HEK293T (cell line): ENCODE measurements around the gene CACNA1G.

Source experiments
- CTCF ChIA-PET: fragments of 350-600 bp; formaldehyde crosslinking; extraction: SDS; loops from one replicate; lab custom pipeline; 2021; ENCODE audit warnings: antibody characterized with exemption, inconsistent platforms; lab: Yijun Ruan, JAX
- POLR2A ChIA-PET: fragments of 350-600 bp; formaldehyde crosslinking; extraction: SDS; loops from one replicate; lab custom pipeline; 2020; ENCODE audit warnings: antibody characterized with exemption, inconsistent platforms; lab: Yijun Ruan, JAX
- DNase-seq: peaks from one replicate; pipeline ENCODE4 v3.0.0; 2012; ENCODE audit warnings: mixed read lengths; ENCODE audit errors: extremely low spot score
- ARNT ChIP-seq: fragments of 450-650 bp; IDR thresholded peaks from 2 replicates; pipeline ENCODE4 v1.6.1; 2017; ENCODE audit warnings: mild to moderate bottlenecking
- BHLHE40 ChIP-seq: fragments of 450-650 bp; IDR thresholded peaks from 2 replicates; pipeline ENCODE4 v1.6.1; 2016; ENCODE audit warnings: mild to moderate bottlenecking, moderate library complexity, borderline replicate concordance
- CTBP1 ChIP-seq: fragments of 450-650 bp; IDR thresholded peaks from 2 replicates; pipeline ENCODE4 v1.6.1; 2016; ENCODE audit warnings: borderline replicate concordance
- ELF4 ChIP-seq: fragments of 450-650 bp; IDR thresholded peaks from 2 replicates; pipeline ENCODE4 v1.6.1; 2017; ENCODE audit warnings: antibody characterized with exemption
- FOXA1 ChIP-seq: fragments of 450-650 bp; IDR thresholded peaks from 2 replicates; pipeline ENCODE4 v1.6.1; 2016; ENCODE audit warnings: mild to moderate bottlenecking
- FOXK2 ChIP-seq: fragments of 450-650 bp; IDR thresholded peaks from 2 replicates; pipeline ENCODE4 v1.6.1; 2016; ENCODE audit warnings: mild to moderate bottlenecking
- FOXM1 ChIP-seq: fragments of 450-650 bp; IDR thresholded peaks from 2 replicates; pipeline ENCODE4 v1.6.1; 2017; ENCODE audit warnings: mild to moderate bottlenecking, borderline replicate concordance
- HDGF ChIP-seq: fragments of 450-650 bp; IDR thresholded peaks from 2 replicates; pipeline ENCODE4 v1.6.1; 2017; ENCODE audit warnings: antibody characterized with exemption, borderline replicate concordance
- L3MBTL2 ChIP-seq: fragments of 450-650 bp; conservative IDR thresholded peaks from 2 replicates; pipeline ENCODE4 v1.6.1; 2016; ENCODE audit warnings: mild to moderate bottlenecking
- LEF1 ChIP-seq: fragments of 450-650 bp; IDR thresholded peaks from 2 replicates; pipeline ENCODE4 v1.6.1; 2017; ENCODE audit warnings: mild to moderate bottlenecking, borderline replicate concordance
- NFRKB ChIP-seq: fragments of 450-650 bp; IDR thresholded peaks from 2 replicates; pipeline ENCODE4 v1.6.1; 2016; ENCODE audit warnings: mild to moderate bottlenecking, moderate library complexity
- PKNOX1 ChIP-seq: fragments of 450-650 bp; IDR thresholded peaks from 2 replicates; pipeline ENCODE4 v1.6.1; 2016
- SP1 ChIP-seq: fragments of 450-650 bp; IDR thresholded peaks from 2 replicates; pipeline ENCODE4 v1.6.1; 2017
- SUZ12 ChIP-seq: fragments of 450-650 bp; IDR thresholded peaks from 2 replicates; pipeline ENCODE4 v1.6.1; 2016; ENCODE audit warnings: mild to moderate bottlenecking
- TARDBP ChIP-seq: fragments of 450-650 bp; IDR thresholded peaks from 2 replicates; pipeline ENCODE4 v1.6.1; 2016
- ZNF384 ChIP-seq: fragments of 450-650 bp; IDR thresholded peaks from 2 replicates; pipeline ENCODE4 v1.6.1; 2016

The CACNA1G gene

GRCh38 chr17:50618941-50619340, 58.4 kb downstream of the CACNA1G start:
- ChIA-PET POLR2A (no interaction called here), CTCF (interaction anchor here (0.5 to 1.4 kb wide), 3 partner anchors 19 to 68 kb away, joined by 3 to 5 read pairs (median 3); no protein-coding TSS in a partner anchor)
- no peak for DNase-seq
- no peak for TF ChIP-seq ELF4
- TF ChIP-seq LEF1, result no peak
- no peak for TF ChIP-seq FOXM1
- no peak for TF ChIP-seq NFRKB
- no peak for TF ChIP-seq HDGF
- no peak for TF ChIP-seq SUZ12
- TF ChIP-seq SP1, result no peak
- no peak for TF ChIP-seq ZNF384
- TF ChIP-seq L3MBTL2, result no peak
- TF ChIP-seq FOXA1, result no peak

GRCh38 chr17:50619489-50619888, 59.0 kb downstream of the CACNA1G start:
- no peak for TF ChIP-seq CTBP1
- no peak for TF ChIP-seq BHLHE40
- TF ChIP-seq ARNT, result no peak
- TF ChIP-seq SUZ12, result no peak
- TF ChIP-seq ZNF384, result no peak
- no peak for TF ChIP-seq PKNOX1
- no peak for TF ChIP-seq FOXM1
- no peak for TF ChIP-seq NFRKB
- no peak for TF ChIP-seq TARDBP
- no peak for TF ChIP-seq ELF4
- TF ChIP-seq L3MBTL2, result no peak
- TF ChIP-seq LEF1, result no peak
- POLR2A ChIA-PET, result no interaction called here
- no peak for DNase-seq
- CTCF ChIA-PET, result interaction anchor here (0.6 to 1.3 kb wide), 3 partner anchors 33 to 78 kb away, joined by 3 to 5 read pairs (median 3); no protein-coding TSS in a partner anchor

GRCh38 chr17:50620237-50620636, 59.7 kb downstream of the CACNA1G start:
- TF ChIP-seq TARDBP (no peak), ELF4 (no peak), ARNT (no peak), PKNOX1 (no peak), SP1 (no peak), FOXK2 (no peak), L3MBTL2 (no peak), NFRKB (no peak), LEF1 (no peak), ZNF384 (no peak), SUZ12 (no peak), CTBP1 (no peak), HDGF (no peak), BHLHE40 (no peak)
- POLR2A ChIA-PET, result interaction anchor here (0.6 kb wide), 1 partner anchor 35 kb away, joined by 3 read pairs; no protein-coding TSS in a partner anchor
- CTCF ChIA-PET, result interaction anchor here (0.7 to 1.3 kb wide), 4 partner anchors 17 to 78 kb away, joined by 3 to 5 read pairs (median 3); no protein-coding TSS in a partner anchor
- no peak for DNase-seq

- peak; percentile 59 for DNase-seq
- ChIA-PET CTCF (interaction anchor here (1.0 kb wide), 1 partner anchor 18 kb away, joined by 3 read pairs; no protein-coding TSS in a partner anchor), POLR2A (no interaction called here)
- TF ChIP-seq BHLHE40, result no peak
- no peak for TF ChIP-seq HDGF
- TF ChIP-seq L3MBTL2, result no peak
- TF ChIP-seq ELF4, result no peak
- TF ChIP-seq LEF1, result no peak
- no peak for TF ChIP-seq ARNT
- TF ChIP-seq NFRKB, result no peak
- no peak for TF ChIP-seq FOXM1
- TF ChIP-seq ZNF384, result no peak
- no peak for TF ChIP-seq SP1
- no peak for TF ChIP-seq FOXA1
- TF ChIP-seq FOXK2, result no peak
- TF ChIP-seq TARDBP, result no peak
- TF ChIP-seq PKNOX1, result no peak
- no peak for TF ChIP-seq CTBP1
- no peak for TF ChIP-seq SUZ12
These were observed 60.3 kb downstream of the CACNA1G start for GRCh38 chr17:50620858-50621257.

GRCh38 chr17:50621574-50622031, 61.1 kb downstream of the CACNA1G start:
- CTCF ChIA-PET, result no interaction called here
- TF ChIP-seq CTBP1 (no peak), TARDBP (no peak), HDGF (no peak), L3MBTL2 (no peak), BHLHE40 (no peak), ARNT (no peak), FOXK2 (no peak), FOXM1 (no peak), ZNF384 (no peak), SP1 (no peak), SUZ12 (no peak), LEF1 (no peak), FOXA1 (no peak), NFRKB (no peak), PKNOX1 (no peak), ELF4 (no peak)

More at GRCh38 chr17:50621574-50622031, 61.1 kb downstream of the CACNA1G start:
- POLR2A ChIA-PET, result interaction anchor here (1.2 kb wide), 1 partner anchor 61 kb away, joined by 6 read pairs; the partner anchor contains the start of gene CACNA1G
- no peak for DNase-seq
